GM18907 (cell line): ENCODE measurements around the gene EDN3.

Source experiments
- ATAC-seq: cut with Tn5 transposase; IDR thresholded peaks from one replicate; pipeline ENCODE4 v1.9.1; 2021; ENCODE audit warnings: mild to moderate bottlenecking, moderate library complexity; ENCODE audit not compliant: unreplicated experiment

Gene EDN3

GRCh38 chr20:59307270-59307669 is 6.9 kb downstream of the EDN3 start:
- no peak for ATAC-seq

- ATAC-seq: no peak
Measured at GRCh38 chr20:59308493-59309201, 8.2 kb downstream of the EDN3 start.

- ATAC-seq: no peak
Measured at GRCh38 chr20:59309218-59309617, 8.8 kb downstream of the EDN3 start.

- ATAC-seq: no peak
Measured at GRCh38 chr20:59314997-59315396, 14.6 kb downstream of the EDN3 start.

- ATAC-seq: no peak
Measured at GRCh38 chr20:59316911-59317731, 16.7 kb downstream of the EDN3 start.

- ATAC-seq: no peak
Measured at GRCh38 chr20:59318201-59318790, 17.9 kb downstream of the EDN3 start.

- no peak for ATAC-seq
Measured at GRCh38 chr20:59318803-59319202, 18.4 kb downstream of the EDN3 start.

- ATAC-seq: no peak
Measured at GRCh38 chr20:59320426-59320825, 20.0 kb downstream of the EDN3 start.

- no peak for ATAC-seq
Measured at GRCh38 chr20:59320854-59321647, 20.6 kb downstream of the EDN3 start.

GRCh38 chr20:59322081-59322480 is 21.7 kb downstream of the EDN3 start:
- no peak for ATAC-seq

GRCh38 chr20:59322585-59323454 is 22.4 kb downstream of the EDN3 start:
- ATAC-seq: no peak

- ATAC-seq: no peak
Measured at GRCh38 chr20:59323731-59324130, 23.3 kb downstream of the EDN3 start.

- ATAC-seq: no peak
Measured at GRCh38 chr20:59324521-59325141, 24.2 kb downstream of the EDN3 start.

GRCh38 chr20:59325142-59325523 is 24.7 kb downstream of the EDN3 start:
- no peak for ATAC-seq

- ATAC-seq: no peak
Measured at GRCh38 chr20:59326188-59326587, 25.8 kb downstream of the EDN3 start.

- ATAC-seq: no peak
Measured at GRCh38 chr20:59328071-59328470, 27.7 kb downstream of the EDN3 start.

- no peak for ATAC-seq
Measured at GRCh38 chr20:59331721-59332329, 31.4 kb downstream of the EDN3 start.

- no peak for ATAC-seq
Measured at GRCh38 chr20:59333260-59333845, 32.9 kb downstream of the EDN3 start.

GRCh38 chr20:59333951-59334350 is 33.5 kb downstream of the EDN3 start:
- no peak for ATAC-seq
